Fibroblast of lung (primary cell): ENCODE measurements around the gene RBM38. TPM values are rescaled to one million over a fixed set of nuclear protein-coding genes. Genes with fewer than 3 reads are reported as not detected.

ENCODE experiments used
- DNase-seq, 2 donors: peaks; one replicate each; pipeline versions ENCODE4 v3.0.0 to v3.0.0-alpha.2; 2010; ENCODE audit warnings: low read depth in 2 of 2
- H2AFZ ChIP-seq: 2 replicates; pipeline ENCODE4 v1.5.1; 2012; ENCODE audit warnings: low read length, control low read depth, inconsistent platforms
- H3K27ac ChIP-seq: 2 replicates; pipeline ENCODE4 v1.5.1; 2011; ENCODE audit warnings: low read length, control low read depth; ENCODE audit not compliant: insufficient read depth
- H3K27me3 ChIP-seq: 2 replicates; pipeline ENCODE4 v1.5.1; 2011; ENCODE audit warnings: mild to moderate bottlenecking, low read length; ENCODE audit not compliant: control insufficient read depth, insufficient read depth
- H3K36me3 ChIP-seq: 2 replicates; pipeline ENCODE4 v1.5.1; 2011; ENCODE audit warnings: low read length; ENCODE audit not compliant: control insufficient read depth, insufficient read depth
- H3K4me1 ChIP-seq: 2 replicates; pipeline ENCODE4 v1.5.1; 2011; ENCODE audit warnings: low read length; ENCODE audit not compliant: control insufficient read depth, insufficient read depth; ENCODE audit errors: extremely low read depth
- H3K4me2 ChIP-seq: 2 replicates; pipeline ENCODE4 v1.5.1; 2011; ENCODE audit warnings: low read length, control low read depth; ENCODE audit not compliant: insufficient read depth; ENCODE audit errors: extremely low read depth
- H3K4me3 ChIP-seq, 4 experiments: fragments of 200-600 bp in 1 of 4; sonication (generic) in 1 of 4; replicated peaks in 1 of 4; 2 replicates each; pipeline ENCODE4 v1.5.1; 2011 to 2016; ENCODE audit warnings: low read length in 4 of 4, low read depth in 3 of 4, mild to moderate bottlenecking in 3 of 4, control low read depth in 2 of 4, inconsistent platforms in 1 of 4, mixed read lengths in 1 of 4; ENCODE audit not compliant: insufficient read depth in 1 of 4; ENCODE audit errors: control extremely low read depth in 1 of 4
- H3K79me2 ChIP-seq: 2 replicates; pipeline ENCODE4 v1.5.1; 2012; ENCODE audit warnings: mild to moderate bottlenecking, low read length, inconsistent platforms; ENCODE audit not compliant: control insufficient read depth, insufficient read depth
- H3K9ac ChIP-seq: 2 replicates; pipeline ENCODE4 v1.5.1; 2011; ENCODE audit warnings: mild to moderate bottlenecking, low read length, control low read depth; ENCODE audit not compliant: insufficient read depth
- H3K9me3 ChIP-seq: 2 replicates; pipeline ENCODE4 v1.5.1; 2012; ENCODE audit warnings: low read depth, low read length; ENCODE audit not compliant: control insufficient read depth, insufficient read depth
- H4K20me1 ChIP-seq: 2 replicates; pipeline ENCODE4 v1.5.1; 2011; ENCODE audit warnings: low read length; ENCODE audit not compliant: control insufficient read depth, insufficient read depth; ENCODE audit errors: extremely low read depth
- EZH2 ChIP-seq: IDR thresholded peaks from 2 replicates; pipeline ENCODE4 v1.5.1; 2012; ENCODE audit warnings: low read length, control low read depth, mild to moderate bottlenecking; ENCODE audit errors: missing control alignments
- polyA plus RNA-seq, 2 donors: library from polyadenylated mRNA; depleted of rRNA in 1 of 2; stranded (reverse) in 1 of 2; unstranded in 1 of 2; fragments of >200 nt; gene quantifications; 2 replicates each; pipeline ENCODE4 v1.2.1, GENCODE V29; 2011 to 2012; ENCODE audit warnings: missing spikeins in 1 of 2
- total RNA-seq: library from RNA; depleted of rRNA; stranded (reverse); fragments of >200 nt; gene quantifications from 2 replicates; pipeline ENCODE4 v1.2.1, GENCODE V29; 2014
- TF ChIP-seq, protein P1 (sequence below), 2 donors: IDR thresholded peaks in 1 of 2; conservative IDR thresholded peaks in 1 of 2; 1 replicate in 1 of 2; 2 replicates in 1 of 2; pipeline ENCODE4 v1.5.1; 2011 to 2012; ENCODE audit warnings: low read length in 2 of 2, control low read depth in 1 of 2, inconsistent platforms in 1 of 2, low read depth in 1 of 2, mild to moderate bottlenecking in 1 of 2

The RBM38 gene
- total and polyA plus RNA-seq, 2 donors (not counting 1 experiment from before 2014, with no cell fraction given), result 3.9 to 7.9 TPM

DNA sequence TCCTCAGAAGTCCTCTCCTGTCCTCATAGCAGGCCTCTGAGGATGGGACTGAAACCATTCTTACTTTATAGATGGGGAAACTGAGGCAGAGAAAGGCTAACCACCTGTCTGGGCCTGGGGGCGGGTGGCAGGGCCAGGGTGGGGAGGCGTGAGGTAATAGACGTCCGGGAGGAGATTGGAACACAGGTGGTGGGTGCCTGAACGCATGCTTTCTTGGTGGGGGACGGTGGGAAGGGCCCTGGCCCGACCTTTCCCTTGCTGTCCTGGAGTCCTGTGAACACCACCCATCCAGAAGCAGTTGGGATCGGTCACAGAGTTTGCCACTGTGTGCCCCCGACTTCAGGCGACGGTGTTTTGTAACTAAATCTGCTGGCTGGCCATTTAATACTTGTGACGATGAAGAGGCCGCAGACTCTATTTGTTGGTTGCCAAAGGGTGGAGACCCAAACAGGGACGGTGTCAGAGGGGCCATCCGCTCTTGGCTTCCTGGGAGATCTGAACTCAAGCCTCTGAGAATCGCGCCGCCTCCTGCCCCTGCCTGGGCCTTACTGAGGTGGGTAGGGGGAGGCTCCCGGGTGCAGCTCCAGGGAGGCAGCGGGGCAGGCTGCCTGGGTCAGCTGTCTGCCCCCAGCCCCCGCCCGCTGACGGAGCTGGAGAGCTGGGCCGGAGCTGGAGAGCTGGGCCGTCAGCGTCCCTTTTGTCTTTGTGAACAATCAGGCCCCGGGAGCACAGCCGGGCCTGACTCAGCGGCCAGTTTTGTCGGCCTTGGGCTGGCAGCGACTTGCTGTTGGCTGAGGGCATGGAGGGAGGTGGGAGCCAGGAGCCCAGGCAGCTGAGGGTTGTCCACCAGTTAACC, 4.1 kb downstream of the RBM38 start:
- Histone ChIP-seq H3K9me3 (no peaks in the 10 kb centered on the region), H3K9ac (peak overlapping the region; percentile 23), H3K4me1 (peaks cover 3% of the 10 kb centered on the region), H3K36me3 (peaks cover 7% of the 10 kb centered on the region), H2AFZ (no peak overlapping the region), H4K20me1 (no peaks in the 10 kb centered on the region), H3K79me2 (no peaks in the 10 kb centered on the region), H3K27ac (peak overlapping the region; percentile 44), H3K27me3 (no peaks in the 10 kb centered on the region), H3K4me2 (peak overlapping the region; percentile 64), H3K4me3 (peak overlapping the region in 1 of 4 experiments; percentile 10)
- DNase-seq, result peak; percentile 50 to 88
- TF ChIP-seq, protein P1, sequence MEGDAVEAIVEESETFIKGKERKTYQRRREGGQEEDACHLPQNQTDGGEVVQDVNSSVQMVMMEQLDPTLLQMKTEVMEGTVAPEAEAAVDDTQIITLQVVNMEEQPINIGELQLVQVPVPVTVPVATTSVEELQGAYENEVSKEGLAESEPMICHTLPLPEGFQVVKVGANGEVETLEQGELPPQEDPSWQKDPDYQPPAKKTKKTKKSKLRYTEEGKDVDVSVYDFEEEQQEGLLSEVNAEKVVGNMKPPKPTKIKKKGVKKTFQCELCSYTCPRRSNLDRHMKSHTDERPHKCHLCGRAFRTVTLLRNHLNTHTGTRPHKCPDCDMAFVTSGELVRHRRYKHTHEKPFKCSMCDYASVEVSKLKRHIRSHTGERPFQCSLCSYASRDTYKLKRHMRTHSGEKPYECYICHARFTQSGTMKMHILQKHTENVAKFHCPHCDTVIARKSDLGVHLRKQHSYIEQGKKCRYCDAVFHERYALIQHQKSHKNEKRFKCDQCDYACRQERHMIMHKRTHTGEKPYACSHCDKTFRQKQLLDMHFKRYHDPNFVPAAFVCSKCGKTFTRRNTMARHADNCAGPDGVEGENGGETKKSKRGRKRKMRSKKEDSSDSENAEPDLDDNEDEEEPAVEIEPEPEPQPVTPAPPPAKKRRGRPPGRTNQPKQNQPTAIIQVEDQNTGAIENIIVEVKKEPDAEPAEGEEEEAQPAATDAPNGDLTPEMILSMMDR (conservative IDR thresholded peaks at IDR 0.05 in 1 of 2, IDR thresholded peaks at IDR 0.05 in 1 of 2; ENCODE audit: low read depth in 1 of 2, low read length in 2 of 2), result no peak
- no peak for TF ChIP-seq EZH2

DNA sequence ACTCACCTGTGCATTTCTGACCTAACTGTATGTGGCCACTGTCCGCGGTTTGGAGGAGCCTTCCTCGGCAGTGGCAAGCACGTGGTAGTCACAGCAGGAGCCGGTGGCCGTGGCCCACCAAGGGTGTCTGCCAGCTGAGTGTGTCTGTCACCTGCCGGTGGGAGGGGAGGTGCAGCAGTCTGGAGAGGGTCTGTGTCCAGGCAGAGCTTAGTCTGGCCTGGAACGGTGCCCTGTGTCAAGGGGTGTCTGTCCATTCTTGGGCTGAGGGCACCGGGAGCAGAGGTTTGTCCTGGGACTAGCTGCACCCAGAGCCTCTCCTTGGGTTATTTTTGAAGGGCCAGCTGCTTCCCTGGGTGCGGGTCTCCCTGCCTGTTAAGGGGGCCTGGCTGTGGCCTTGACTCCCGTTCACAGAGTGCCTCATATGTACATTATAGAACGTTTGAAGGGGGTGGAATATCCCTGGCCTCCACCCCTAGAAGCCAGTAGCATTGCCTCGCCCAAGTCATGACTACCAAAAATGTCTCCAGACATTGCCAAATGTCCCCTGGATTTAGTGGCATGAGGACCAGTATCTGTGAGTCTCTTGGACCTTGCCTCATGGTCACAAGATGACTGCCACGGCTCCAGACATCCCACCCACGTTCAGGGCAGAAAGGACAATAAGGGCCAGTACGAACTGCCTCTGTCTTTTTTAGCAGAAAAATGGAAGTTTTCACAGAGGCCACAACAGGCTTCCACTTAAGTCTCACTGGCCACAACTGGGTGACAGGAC, 5.2 kb downstream of the RBM38 start:
- no peak overlapping the region for H3K9ac ChIP-seq
- peaks cover 3% of the 10 kb centered on the region for H3K4me1 ChIP-seq
- H3K79me2 ChIP-seq, result no peaks in the 10 kb centered on the region
- H4K20me1 ChIP-seq, result no peaks in the 10 kb centered on the region
- peaks cover 7% of the 10 kb centered on the region for H3K36me3 ChIP-seq
- no peaks in the 10 kb centered on the region for H3K27me3 ChIP-seq
- no peaks in the 10 kb centered on the region for H3K9me3 ChIP-seq
- no peak overlapping the region for H3K4me2 ChIP-seq
- no peak overlapping the region for H3K4me3 ChIP-seq
- H3K27ac ChIP-seq, result no peak overlapping the region
- H2AFZ ChIP-seq, result no peak overlapping the region
- DNase-seq, result no peak
- no peak for TF ChIP-seq EZH2
- TF ChIP-seq, protein P1 (conservative IDR thresholded peaks at IDR 0.05 in 1 of 2, IDR thresholded peaks at IDR 0.05 in 1 of 2; ENCODE audit: low read depth in 1 of 2, low read length in 2 of 2), result no peak

DNA sequence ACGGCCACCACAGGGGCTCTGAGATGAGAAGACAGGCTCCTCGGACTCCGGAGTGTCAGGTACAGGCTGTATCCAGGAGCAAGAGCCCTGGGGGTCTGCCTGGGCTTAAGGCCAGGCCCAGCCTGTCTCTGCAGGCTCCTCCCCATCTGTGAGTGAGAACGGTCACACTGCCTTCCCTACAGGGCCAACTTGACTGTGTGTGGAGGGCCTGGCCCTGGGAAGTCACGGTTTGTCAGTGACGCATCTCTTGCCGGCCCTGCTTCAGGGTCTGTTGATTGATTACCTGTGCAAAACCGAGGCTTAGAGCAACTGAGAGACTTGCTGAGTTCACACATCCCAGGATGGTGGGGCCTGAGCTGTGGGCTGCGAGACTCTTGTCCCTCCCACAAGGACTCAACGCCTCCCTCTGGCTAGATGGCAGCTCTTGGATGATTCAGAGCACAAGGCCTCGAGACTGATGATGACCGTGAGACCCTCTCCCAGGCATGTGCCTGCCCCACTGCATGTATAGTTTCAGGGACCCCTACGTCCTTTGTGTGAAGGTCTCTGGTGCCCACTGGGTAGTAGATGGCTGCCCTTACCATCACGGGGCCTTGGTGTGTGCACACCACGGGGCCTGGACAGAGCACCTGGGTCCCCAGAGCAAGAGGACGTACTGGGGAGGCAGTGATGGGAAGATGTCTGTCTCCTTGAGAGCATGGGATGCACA, 5.9 kb downstream of the RBM38 start:
- Histone ChIP-seq H3K9me3 (no peaks in the 10 kb centered on the region), H3K4me2 (no peak overlapping the region), H2AFZ (no peak overlapping the region), H3K27me3 (no peaks in the 10 kb centered on the region), H3K79me2 (no peaks in the 10 kb centered on the region), H3K36me3 (peaks cover 7% of the 10 kb centered on the region), H3K9ac (no peak overlapping the region), H4K20me1 (no peaks in the 10 kb centered on the region), H3K4me3 (no peak overlapping the region), H3K4me1 (peaks cover 3% of the 10 kb centered on the region), H3K27ac (no peak overlapping the region)
- TF ChIP-seq, protein P1 (conservative IDR thresholded peaks at IDR 0.05 in 1 of 2, IDR thresholded peaks at IDR 0.05 in 1 of 2; ENCODE audit: low read depth in 1 of 2, low read length in 2 of 2), result no peak
- peak in 1 of 2 donors; percentile 44 for DNase-seq
